Measurements from ENCODE around the gene LMF1. TPM values are rescaled to one million over a fixed set of nuclear protein-coding genes. Genes with fewer than 3 reads are reported as not detected.

The LMF1 gene
- total and polyA plus RNA-seq, 9 of the 15 experiments (the other 6 are each of a cell fraction or from before 2014, with no cell fraction given): 0.11 to 1.6 (median 0.55) TPM; not detected in 1

DNA sequence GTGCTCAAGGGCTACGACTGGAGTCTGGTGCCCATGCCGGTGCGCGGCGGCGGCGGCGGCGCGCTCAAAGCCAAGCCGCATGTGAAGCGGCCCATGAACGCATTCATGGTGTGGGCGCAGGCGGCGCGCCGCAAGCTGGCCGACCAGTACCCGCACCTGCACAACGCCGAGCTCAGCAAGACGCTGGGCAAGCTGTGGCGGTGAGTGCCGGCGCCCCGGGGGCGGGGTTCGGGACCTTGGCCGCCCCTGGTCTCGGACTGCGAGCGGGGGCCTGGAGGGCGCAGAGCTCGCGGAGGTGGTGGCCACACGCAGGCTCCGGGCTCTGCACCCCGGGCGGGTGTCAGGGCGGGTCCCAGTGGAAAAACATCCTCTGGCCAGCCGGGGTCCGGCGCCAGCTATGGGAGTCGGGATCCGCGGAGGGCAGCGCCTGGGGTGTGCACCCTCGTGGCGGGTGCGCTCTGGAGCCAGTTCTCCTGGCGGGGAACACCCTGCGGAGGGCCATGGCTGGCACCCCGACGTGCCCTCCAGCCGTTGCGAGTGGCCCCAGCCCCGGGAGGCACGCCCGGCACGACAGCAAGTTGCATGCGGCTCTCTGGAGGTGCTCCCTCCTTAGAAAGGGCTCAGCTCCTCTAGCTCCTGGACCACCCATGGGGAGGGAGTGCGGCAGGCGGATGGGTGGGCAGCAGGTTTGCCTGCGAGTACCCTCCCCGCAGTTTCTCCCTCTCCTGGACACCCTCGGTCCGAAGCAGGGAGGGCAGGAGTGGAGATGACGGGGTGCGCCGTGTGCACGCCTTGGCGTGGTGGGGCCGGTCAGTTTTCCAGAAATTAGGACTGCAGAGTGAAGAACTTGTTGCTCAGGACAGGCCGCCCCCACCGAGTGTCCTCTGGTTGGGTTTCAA is 11.6 kb upstream of the LMF1 start:
- H3K4me2 ChIP-seq (ENCODE audit: insufficient read depth, low read length): no peak overlapping the region
- no TSS peak for BruUV-seq (replicated peaks)
- peaks cover 12% of the 10 kb centered on the region for H4K20me1 ChIP-seq (replicated peaks; ENCODE audit: control insufficient read depth, insufficient read depth, low read length)
- H3K27ac ChIP-seq (ENCODE audit: extremely low read depth, low read depth, low read length): no peak overlapping the region
- ChIA-PET POLR2A (no interaction called here), CTCF (ENCODE audit: low intra/inter-chr PET ratio) (no interaction called here)
- no peaks in the 10 kb centered on the region for H3K36me3 ChIP-seq (ENCODE audit: control insufficient read depth, insufficient read depth, low read length)
- 48% methylated on average over 51 of the region's 76 CpGs for WGBS (ENCODE audit: insufficient coverage, low coverage, missing lambda C conversion rate)
- no peak for DNase-seq (ENCODE audit: extremely low read depth in 1 of 4, low spot score in 3 of 4)
- ATAC-seq: no peak
- intact Hi-C loops (cut with micrococcal nuclease): no loop called here
- no peaks in the 10 kb centered on the region for H3K9me3 ChIP-seq (replicated peaks; ENCODE audit: control insufficient read depth, insufficient read depth, low read depth, low read length)
- no peak overlapping the region for H3K4me3 ChIP-seq
- in situ Hi-C loops (cut with MboI): no loop called here
- no peak overlapping the region for H2AFZ ChIP-seq (ENCODE audit: low read depth, low read length)
- no peak for FAIRE-seq
- H3K9ac ChIP-seq (ENCODE audit: insufficient read depth in 1 of 2, low read depth in 2 of 2, low read length in 2 of 2): no peak overlapping the region
- peaks cover 23 to 83% of the 10 kb centered on the region in 2 experiments; a peak in 4 of 5 replicates for H3K27me3 ChIP-seq (ENCODE audit: control insufficient read depth in 2 of 2, insufficient read depth in 2 of 2, low read length in 2 of 2)
- H3K79me2 ChIP-seq (ENCODE audit: control insufficient read depth, insufficient read depth, low read length): no peaks in the 10 kb centered on the region
- peaks cover 0 to 63% of the 10 kb centered on the region in 2 experiments; a peak in 2 of 5 replicates for H3K4me1 ChIP-seq (replicated peaks in 1 of 2; ENCODE audit: control insufficient read depth in 2 of 2, insufficient read depth in 2 of 2, low read length in 2 of 2)
- H3K9me1 ChIP-seq (ENCODE audit: control insufficient read depth, insufficient read depth, low read length): no peaks in the 10 kb centered on the region
- TF ChIP-seq RBM34 (IDR thresholded peaks at IDR 0.05; ENCODE audit: borderline replicate concordance, insufficient read depth, low read length) (0 out of 2 replicates have a peak, but pooled peaks have one; percentile 59), POLR3A (IDR thresholded peaks at IDR 0.05; ENCODE audit: borderline replicate concordance, extremely low read depth, insufficient read depth, insufficient read length) (no peak), ZC3H11A (IDR thresholded peaks at IDR 0.05; ENCODE audit: low read depth, low read length) (no peak), ILF3 (IDR thresholded peaks at IDR 0.05; ENCODE audit: borderline replicate concordance) (no peak), ZNF146 (CRISPR knock-in tag; IDR thresholded peaks at IDR 0.05; ENCODE audit: unreplicated experiment) (no peak), POLR2AphosphoS5 (IDR thresholded peaks at IDR 0.05; ENCODE audit: control insufficient read depth, insufficient read depth, low read depth, low read length) (no peak), KHSRP (IDR thresholded peaks at IDR 0.05) (no peak), TOE1 (IDR thresholded peaks at IDR 0.05; ENCODE audit: borderline replicate concordance) (no peak), TOE1 (CRISPR knock-in tag; IDR thresholded peaks at IDR 0.05; ENCODE audit: borderline replicate concordance, low read depth) (no peak), ZNF165 (CRISPR knock-in tag; IDR thresholded peaks at IDR 0.05; ENCODE audit: borderline replicate concordance) (no peak)
- TF ChIP-seq, protein P1, sequence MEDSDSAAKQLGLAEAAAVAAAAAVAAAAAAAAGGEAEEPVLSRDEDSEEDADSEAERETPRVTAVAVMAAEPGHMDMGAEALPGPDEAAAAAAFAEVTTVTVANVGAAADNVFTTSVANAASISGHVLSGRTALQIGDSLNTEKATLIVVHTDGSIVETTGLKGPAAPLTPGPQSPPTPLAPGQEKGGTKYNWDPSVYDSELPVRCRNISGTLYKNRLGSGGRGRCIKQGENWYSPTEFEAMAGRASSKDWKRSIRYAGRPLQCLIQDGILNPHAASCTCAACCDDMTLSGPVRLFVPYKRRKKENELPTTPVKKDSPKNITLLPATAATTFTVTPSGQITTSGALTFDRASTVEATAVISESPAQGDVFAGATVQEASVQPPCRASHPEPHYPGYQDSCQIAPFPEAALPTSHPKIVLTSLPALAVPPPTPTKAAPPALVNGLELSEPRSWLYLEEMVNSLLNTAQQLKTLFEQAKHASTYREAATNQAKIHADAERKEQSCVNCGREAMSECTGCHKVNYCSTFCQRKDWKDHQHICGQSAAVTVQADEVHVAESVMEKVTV (CRISPR knock-in tag; IDR thresholded peaks at IDR 0.05): no peak
- TF ChIP-seq, protein P2, sequence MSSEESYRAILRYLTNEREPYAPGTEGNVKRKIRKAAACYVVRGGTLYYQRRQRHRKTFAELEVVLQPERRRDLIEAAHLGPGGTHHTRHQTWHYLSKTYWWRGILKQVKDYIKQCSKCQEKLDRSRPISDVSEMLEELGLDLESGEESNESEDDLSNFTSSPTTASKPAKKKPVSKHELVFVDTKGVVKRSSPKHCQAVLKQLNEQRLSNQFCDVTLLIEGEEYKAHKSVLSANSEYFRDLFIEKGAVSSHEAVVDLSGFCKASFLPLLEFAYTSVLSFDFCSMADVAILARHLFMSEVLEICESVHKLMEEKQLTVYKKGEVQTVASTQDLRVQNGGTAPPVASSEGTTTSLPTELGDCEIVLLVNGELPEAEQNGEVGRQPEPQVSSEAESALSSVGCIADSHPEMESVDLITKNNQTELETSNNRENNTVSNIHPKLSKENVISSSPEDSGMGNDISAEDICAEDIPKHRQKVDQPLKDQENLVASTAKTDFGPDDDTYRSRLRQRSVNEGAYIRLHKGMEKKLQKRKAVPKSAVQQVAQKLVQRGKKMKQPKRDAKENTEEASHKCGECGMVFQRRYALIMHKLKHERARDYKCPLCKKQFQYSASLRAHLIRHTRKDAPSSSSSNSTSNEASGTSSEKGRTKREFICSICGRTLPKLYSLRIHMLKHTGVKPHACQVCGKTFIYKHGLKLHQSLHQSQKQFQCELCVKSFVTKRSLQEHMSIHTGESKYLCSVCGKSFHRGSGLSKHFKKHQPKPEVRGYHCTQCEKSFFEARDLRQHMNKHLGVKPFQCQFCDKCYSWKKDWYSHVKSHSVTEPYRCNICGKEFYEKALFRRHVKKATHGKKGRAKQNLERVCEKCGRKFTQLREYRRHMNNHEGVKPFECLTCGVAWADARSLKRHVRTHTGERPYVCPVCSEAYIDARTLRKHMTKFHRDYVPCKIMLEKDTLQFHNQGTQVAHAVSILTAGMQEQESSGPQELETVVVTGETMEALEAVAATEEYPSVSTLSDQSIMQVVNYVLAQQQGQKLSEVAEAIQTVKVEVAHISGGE (CRISPR knock-in tag; IDR thresholded peaks at IDR 0.05): no peak
- TF ChIP-seq, protein P3, sequence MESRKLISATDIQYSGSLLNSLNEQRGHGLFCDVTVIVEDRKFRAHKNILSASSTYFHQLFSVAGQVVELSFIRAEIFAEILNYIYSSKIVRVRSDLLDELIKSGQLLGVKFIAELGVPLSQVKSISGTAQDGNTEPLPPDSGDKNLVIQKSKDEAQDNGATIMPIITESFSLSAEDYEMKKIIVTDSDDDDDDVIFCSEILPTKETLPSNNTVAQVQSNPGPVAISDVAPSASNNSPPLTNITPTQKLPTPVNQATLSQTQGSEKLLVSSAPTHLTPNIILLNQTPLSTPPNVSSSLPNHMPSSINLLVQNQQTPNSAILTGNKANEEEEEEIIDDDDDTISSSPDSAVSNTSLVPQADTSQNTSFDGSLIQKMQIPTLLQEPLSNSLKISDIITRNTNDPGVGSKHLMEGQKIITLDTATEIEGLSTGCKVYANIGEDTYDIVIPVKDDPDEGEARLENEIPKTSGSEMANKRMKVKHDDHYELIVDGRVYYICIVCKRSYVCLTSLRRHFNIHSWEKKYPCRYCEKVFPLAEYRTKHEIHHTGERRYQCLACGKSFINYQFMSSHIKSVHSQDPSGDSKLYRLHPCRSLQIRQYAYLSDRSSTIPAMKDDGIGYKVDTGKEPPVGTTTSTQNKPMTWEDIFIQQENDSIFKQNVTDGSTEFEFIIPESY (CRISPR knock-in tag; IDR thresholded peaks at IDR 0.05): 0 out of 2 replicates have a peak, but pooled peaks have one; percentile 44

Measured in K562 (cell line).